T-helper 1 cell treated with Interleukin-12 subunit alpha and Interleukin-12 subunit beta and Interleukin-4 antibody, amounts not matched to agents 30 μg/mL and 1 μg/mL, for 36 hours (primary cell): Measurements from ENCODE around the gene ZFAND4.
"Not testable (repeated sequence)": the region's sequence is repeated elsewhere in the genome, so short reads cannot be mapped to it uniquely, and the experiment has no call there.

Source experiments
- H3K27ac Mint-ChIP-seq: one replicate; pipeline ENCODE4 v1.8.0; 2021; ENCODE audit warnings: mild to moderate bottlenecking, mixed read lengths
- H3K27me3 Mint-ChIP-seq: one replicate; pipeline ENCODE4 v1.8.0; 2021; ENCODE audit warnings: low read depth, mixed read lengths
- H3K36me3 Mint-ChIP-seq: one replicate; pipeline ENCODE4 v1.8.0; 2021; ENCODE audit warnings: low read depth, mixed read lengths
- H3K4me1 Mint-ChIP-seq: one replicate; pipeline ENCODE4 v1.8.0; 2021; ENCODE audit warnings: low read depth, mixed read lengths
- H3K4me3 Mint-ChIP-seq: one replicate; pipeline ENCODE4 v1.8.0; 2021; ENCODE audit warnings: mild to moderate bottlenecking, moderate library complexity, mixed read lengths
- H3K9me3 Mint-ChIP-seq: one replicate; pipeline ENCODE4 v1.8.0; 2021; ENCODE audit warnings: mixed read lengths

The ZFAND4 gene

GRCh38 chr10:45589009-45589408 is 83.6 kb downstream of the ZFAND4 start:
- H3K27ac Mint-ChIP-seq, result no peak overlapping the region
- H3K27me3 Mint-ChIP-seq, result peaks cover 8% of the 10 kb centered on the region
- peaks cover 22% of the 10 kb centered on the region for H3K9me3 Mint-ChIP-seq
- no peak overlapping the region for H3K4me3 Mint-ChIP-seq
- H3K4me1 Mint-ChIP-seq, result peaks cover 25% of the 10 kb centered on the region
- H3K36me3 Mint-ChIP-seq, result peaks cover 26% of the 10 kb centered on the region

- H3K27me3 Mint-ChIP-seq, result peaks cover 8% of the 10 kb centered on the region
- H3K36me3 Mint-ChIP-seq, result peaks cover 24% of the 10 kb centered on the region
- peaks cover 22% of the 10 kb centered on the region for H3K9me3 Mint-ChIP-seq
- no peak overlapping the region for H3K4me3 Mint-ChIP-seq
- no peak overlapping the region for H3K27ac Mint-ChIP-seq
- H3K4me1 Mint-ChIP-seq, result peaks cover 12% of the 10 kb centered on the region
Measured at GRCh38 chr10:45586028-45586824, 86.3 kb downstream of the ZFAND4 start.

- H3K27ac Mint-ChIP-seq, result no peak overlapping the region
- peaks cover 21% of the 10 kb centered on the region for H3K9me3 Mint-ChIP-seq
- no peak overlapping the region for H3K4me3 Mint-ChIP-seq
- peaks cover 8% of the 10 kb centered on the region for H3K27me3 Mint-ChIP-seq
- peaks cover 21% of the 10 kb centered on the region for H3K36me3 Mint-ChIP-seq
- H3K4me1 Mint-ChIP-seq, result peaks cover 22% of the 10 kb centered on the region
Measured at GRCh38 chr10:45585131-45585530, 87.4 kb downstream of the ZFAND4 start.

GRCh38 chr10:45582386-45582781 is 90.2 kb downstream of the ZFAND4 start:
- peaks cover 16% of the 10 kb centered on the region for H3K9me3 Mint-ChIP-seq
- peaks cover 27% of the 10 kb centered on the region for H3K4me1 Mint-ChIP-seq
- H3K27me3 Mint-ChIP-seq, result peaks cover 8% of the 10 kb centered on the region
- no peak overlapping the region for H3K27ac Mint-ChIP-seq
- no peak overlapping the region for H3K4me3 Mint-ChIP-seq
- peaks cover 16% of the 10 kb centered on the region for H3K36me3 Mint-ChIP-seq

DNA sequence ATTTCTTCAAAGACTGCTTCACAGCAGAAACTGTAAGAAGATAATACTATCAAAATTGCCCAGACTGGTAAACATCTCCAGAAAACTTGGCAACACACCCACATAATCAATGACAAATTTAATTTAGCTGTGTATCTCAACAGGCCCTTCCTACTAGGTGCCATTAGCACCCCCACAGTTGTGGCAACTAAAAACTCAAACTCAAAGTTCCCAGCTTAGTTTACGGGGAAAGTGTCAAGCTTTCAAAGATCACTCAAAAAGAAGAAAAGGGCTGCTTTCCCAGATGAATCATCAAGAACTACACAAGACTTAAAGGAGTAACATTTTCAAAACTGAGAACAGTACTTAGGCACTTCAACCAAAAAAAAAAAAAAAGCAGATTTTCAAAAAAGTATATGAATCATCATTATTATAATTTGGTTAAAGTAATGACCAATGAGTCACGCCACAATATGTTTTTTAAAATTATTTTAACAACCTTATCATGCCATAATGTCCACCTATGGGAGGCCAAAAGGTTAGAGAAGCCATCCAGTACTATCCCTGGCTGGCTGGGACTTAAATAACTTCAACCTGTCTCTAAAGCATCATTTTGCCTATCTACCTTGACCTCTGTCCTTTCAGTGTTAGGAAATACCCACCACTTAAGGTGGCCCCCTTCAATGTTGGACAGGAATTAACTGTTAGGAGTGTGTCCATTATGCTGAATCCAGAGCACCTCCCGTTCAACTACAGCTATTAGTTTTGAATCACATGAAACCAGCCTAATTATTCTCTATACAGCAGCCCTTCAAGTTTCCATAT is 90.8 kb downstream of the ZFAND4 start:
- Mint-ChIP-seq H3K27me3 (peaks cover 8% of the 10 kb centered on the region), H3K27ac (no peak overlapping the region), H3K9me3 (peaks cover 13% of the 10 kb centered on the region), H3K4me3 (no peak overlapping the region), H3K36me3 (peaks cover 13% of the 10 kb centered on the region), H3K4me1 (peaks cover 27% of the 10 kb centered on the region)

GRCh38 chr10:45581216-45581549 is 91.4 kb downstream of the ZFAND4 start:
- H3K36me3 Mint-ChIP-seq, result peaks cover 13% of the 10 kb centered on the region

DNA sequence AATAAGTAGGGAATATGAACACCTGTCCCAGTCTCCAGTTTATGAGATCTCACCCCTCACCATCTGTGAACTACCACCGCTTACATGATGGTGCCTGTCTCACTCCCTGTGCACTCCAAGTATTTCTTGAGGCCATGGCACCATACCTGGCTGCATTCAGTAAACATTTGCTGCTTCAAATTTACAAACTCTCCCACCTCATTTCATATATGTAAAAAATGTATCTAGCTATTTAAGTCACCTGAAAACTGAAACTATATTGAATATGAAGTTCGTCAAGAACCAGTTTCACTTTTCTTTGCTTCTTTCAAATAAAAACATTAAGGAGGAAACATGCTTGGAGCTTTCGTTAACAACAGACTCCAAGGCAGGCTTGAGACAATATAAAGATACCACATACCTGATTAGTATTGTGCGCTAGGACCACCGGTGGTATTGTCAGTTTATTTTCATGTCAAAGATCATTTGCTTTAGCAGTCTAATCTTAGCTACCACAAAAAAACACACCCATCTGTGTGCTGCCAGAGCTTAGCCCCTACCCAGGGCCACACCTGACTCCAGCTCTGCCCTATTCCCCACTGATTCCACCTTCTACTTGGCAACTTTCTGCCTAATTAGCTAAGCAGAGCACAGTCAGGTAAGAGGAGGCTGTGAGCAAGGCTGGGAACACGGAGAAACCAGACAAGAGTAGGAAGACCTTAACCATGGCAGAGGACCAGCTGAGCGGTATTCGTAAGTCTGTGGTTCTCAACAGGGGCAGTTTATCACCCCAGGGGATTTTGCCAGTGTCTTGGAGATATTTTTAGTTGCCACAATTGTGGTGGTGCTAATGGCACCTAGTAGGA is 92.0 kb downstream of the ZFAND4 start:
- Mint-ChIP-seq H3K27ac (peak overlapping the region; percentile 94), H3K36me3 (peaks cover 13% of the 10 kb centered on the region), H3K4me3 (peak overlapping the region; percentile 88), H3K4me1 (peaks cover 27% of the 10 kb centered on the region), H3K27me3 (peaks cover 8% of the 10 kb centered on the region), H3K9me3 (peaks cover 11% of the 10 kb centered on the region)

More at GRCh38 chr10:45581216-45581549, 91.4 kb downstream of the ZFAND4 start:
- Mint-ChIP-seq H3K27me3 (peaks cover 8% of the 10 kb centered on the region), H3K4me1 (peaks cover 27% of the 10 kb centered on the region), H3K9me3 (peaks cover 11% of the 10 kb centered on the region), H3K27ac (peak overlapping the region; percentile 94), H3K4me3 (peak overlapping the region; percentile 88)

- Mint-ChIP-seq H3K4me1 (peaks cover 23% of the 10 kb centered on the region), H3K9me3 (no peaks in the 10 kb centered on the region), H3K27me3 (no peaks in the 10 kb centered on the region), H3K36me3 (peaks cover 4% of the 10 kb centered on the region), H3K4me3 (no peak overlapping the region), H3K27ac (no peak overlapping the region)
Measured at GRCh38 chr10:45578384-45578971, 94.1 kb downstream of the ZFAND4 start.

DNA sequence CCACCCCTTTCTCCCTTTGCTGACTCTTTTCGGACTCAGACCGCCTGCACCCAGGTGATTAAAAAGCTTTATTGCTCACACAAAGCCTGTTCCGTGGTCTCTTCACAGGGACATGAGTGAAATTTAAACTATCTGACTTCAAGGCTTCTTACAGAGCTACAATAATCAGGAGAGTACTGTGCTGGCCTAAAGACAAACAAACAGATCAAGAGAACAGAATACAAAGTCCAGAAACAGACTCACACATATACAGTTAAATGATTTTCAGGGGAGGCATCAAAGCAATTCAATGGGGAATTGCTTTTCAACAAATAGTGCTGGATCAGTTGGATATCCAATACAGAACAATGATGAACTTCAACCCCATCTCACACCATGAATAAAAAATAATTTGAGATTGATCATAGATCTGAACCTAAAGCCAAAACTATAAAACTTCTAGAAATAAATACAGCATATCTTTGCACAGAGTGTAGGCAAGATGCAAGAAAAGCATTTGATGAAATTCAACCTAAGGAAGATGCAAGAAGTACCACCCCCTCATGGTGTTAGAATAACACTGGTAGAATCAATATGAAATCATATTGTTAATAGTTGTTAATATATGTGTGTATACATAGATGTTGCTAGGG is 96.5 kb downstream of the ZFAND4 start:
- Mint-ChIP-seq H3K4me3 (no peak overlapping the region), H3K36me3 (peaks cover 4% of the 10 kb centered on the region), H3K9me3 (no peaks in the 10 kb centered on the region), H3K4me1 (peaks cover 13% of the 10 kb centered on the region), H3K27me3 (no peaks in the 10 kb centered on the region), H3K27ac (no peak overlapping the region)

GRCh38 chr10:45575032-45575761 is 97.4 kb downstream of the ZFAND4 start:
- not testable (repeated sequence) for H3K4me3 Mint-ChIP-seq, H3K4me1 Mint-ChIP-seq, H3K27me3 Mint-ChIP-seq, H3K9me3 Mint-ChIP-seq, H3K36me3 Mint-ChIP-seq, H3K27ac Mint-ChIP-seq

DNA sequence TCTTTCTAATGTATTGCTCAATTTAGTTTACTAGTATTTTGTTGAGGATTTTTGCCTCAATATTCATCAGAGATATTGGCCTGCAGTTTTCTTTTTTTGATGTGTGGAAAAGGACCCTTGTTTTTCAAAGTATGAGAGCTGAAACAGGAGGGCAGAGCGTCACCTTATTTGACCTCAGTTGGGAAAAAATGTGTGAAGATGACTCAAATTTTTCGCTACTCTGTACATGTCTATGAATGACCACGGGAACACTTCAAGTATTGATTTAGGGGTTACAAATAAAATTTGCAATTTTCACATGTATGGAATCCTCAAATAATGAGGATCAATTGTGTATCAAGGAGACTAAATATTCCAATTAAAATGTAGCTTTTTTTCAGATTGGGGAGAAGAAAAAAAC is 103.1 kb downstream of the ZFAND4 start:
- Mint-ChIP-seq H3K27me3 (no peaks in the 10 kb centered on the region), H3K4me1 (no peaks in the 10 kb centered on the region)

GRCh38 chr10:45566415-45566814 is 106.2 kb downstream of the ZFAND4 start:
- peaks cover 2% of the 10 kb centered on the region for H3K4me1 Mint-ChIP-seq
- H3K27me3 Mint-ChIP-seq, result no peaks in the 10 kb centered on the region
- no peak overlapping the region for H3K27ac Mint-ChIP-seq
- H3K36me3 Mint-ChIP-seq, result no peaks in the 10 kb centered on the region
- no peak overlapping the region for H3K4me3 Mint-ChIP-seq
- no peaks in the 10 kb centered on the region for H3K9me3 Mint-ChIP-seq

More for the DNA sequence above, 103.1 kb downstream of the ZFAND4 start:
- Mint-ChIP-seq H3K4me3 (no peak overlapping the region), H3K9me3 (no peaks in the 10 kb centered on the region), H3K36me3 (no peaks in the 10 kb centered on the region), H3K27ac (no peak overlapping the region)
